GM21786 (cell line): Measurements from ENCODE around the gene CLCN3.
"Not testable (repeated sequence)": the region's sequence is repeated elsewhere in the genome, so short reads cannot be mapped to it uniquely, and the experiment has no call there.

Experiments
- ATAC-seq: cut with Tn5 transposase; IDR thresholded peaks from one replicate; pipeline ENCODE4 v1.9.1; 2021; ENCODE audit not compliant: unreplicated experiment

The CLCN3 gene

DNA sequence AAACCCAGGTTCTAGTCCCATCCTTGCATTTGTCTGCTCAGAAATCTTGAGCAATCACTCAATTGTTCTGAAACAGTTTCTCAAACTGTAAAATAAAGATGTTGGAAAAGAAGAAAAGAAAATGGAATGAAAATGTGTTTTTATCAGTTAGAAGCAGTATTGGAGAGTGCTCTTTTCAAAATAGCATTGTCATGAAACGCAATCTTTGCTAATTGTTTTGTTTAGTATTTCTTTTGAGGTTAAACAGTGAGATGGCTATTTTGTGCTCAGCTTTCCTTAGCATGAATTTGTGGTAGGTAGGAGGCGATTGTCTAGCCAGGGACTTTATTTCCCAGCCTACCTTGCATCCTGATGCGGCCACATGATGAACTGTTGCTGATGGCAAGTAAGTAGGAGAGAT, 148.0 kb downstream of the CLCN3 start:
- ATAC-seq = no peak

DNA sequence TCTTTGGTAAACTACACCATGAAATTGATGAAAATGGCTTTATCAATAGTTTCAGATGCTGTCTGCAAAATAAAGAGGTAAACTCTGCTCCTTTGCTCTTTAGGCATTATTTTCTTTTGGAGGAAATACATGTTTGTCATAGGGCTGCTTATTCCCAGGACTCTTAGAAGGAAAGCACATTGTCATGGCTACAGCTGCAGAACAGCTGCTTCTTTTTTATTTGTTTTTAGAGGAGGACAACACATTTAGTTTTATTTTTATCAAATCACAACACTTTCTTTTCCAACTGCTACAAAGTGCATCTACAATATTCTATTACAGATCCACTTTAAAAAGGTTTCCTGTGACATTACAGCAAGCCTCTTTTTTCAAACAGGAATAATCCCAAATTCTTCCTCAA, 150.0 kb downstream of the CLCN3 start:
- ATAC-seq = no peak

DNA sequence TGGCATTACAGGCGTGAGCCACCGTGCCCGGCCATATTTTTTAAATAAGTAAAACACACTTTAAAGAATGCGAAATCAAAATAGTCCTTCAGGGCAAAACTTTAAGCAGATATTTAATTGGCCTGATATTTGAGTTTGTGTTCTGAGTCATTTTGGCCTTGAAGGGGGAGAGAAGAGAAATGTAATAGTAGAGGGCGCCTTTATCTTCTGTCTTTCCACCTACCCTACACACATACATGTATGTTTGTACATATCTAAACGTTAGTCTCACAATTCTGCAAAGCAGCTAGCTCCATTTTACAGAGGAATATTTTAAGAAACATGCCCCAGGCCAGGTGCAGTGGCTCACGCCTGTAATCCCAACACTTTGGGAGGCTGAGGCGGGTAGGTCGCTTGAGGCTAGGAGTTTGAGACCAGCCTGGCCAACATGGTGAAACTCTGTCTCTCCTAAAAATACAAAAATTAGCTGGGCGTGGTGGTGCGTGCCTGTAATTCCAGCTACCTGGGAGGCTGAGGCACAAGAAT, 151.2 kb downstream of the CLCN3 start:
- not testable (repeated sequence) for ATAC-seq
